Thyroid gland (tissue), 4 donors: Measurements from ENCODE around the gene MAN1B1.

Source experiments
- POLR2A ChIP-seq, 2 donors: fragments of 450-650 bp; IDR thresholded peaks; one replicate each; pipeline ENCODE4 v1.6.1; 2017; ENCODE audit warnings: antibody characterized with exemption in 2 of 2, mild to moderate bottlenecking in 2 of 2, moderate library complexity in 1 of 2
- TF ChIP-seq, protein P1 (sequence below), 6 experiments: fragments of 200-600 bp in 3 of 6; fragments of 450-650 bp in 3 of 6; sonication (generic) in 3 of 6; IDR thresholded peaks; one replicate each; pipeline ENCODE4 v1.5.1; 2016 to 2019; ENCODE audit warnings: antibody characterized with exemption in 6 of 6, mild to moderate bottlenecking in 2 of 6, inconsistent platforms in 1 of 6, moderate library complexity in 1 of 6

DNA sequence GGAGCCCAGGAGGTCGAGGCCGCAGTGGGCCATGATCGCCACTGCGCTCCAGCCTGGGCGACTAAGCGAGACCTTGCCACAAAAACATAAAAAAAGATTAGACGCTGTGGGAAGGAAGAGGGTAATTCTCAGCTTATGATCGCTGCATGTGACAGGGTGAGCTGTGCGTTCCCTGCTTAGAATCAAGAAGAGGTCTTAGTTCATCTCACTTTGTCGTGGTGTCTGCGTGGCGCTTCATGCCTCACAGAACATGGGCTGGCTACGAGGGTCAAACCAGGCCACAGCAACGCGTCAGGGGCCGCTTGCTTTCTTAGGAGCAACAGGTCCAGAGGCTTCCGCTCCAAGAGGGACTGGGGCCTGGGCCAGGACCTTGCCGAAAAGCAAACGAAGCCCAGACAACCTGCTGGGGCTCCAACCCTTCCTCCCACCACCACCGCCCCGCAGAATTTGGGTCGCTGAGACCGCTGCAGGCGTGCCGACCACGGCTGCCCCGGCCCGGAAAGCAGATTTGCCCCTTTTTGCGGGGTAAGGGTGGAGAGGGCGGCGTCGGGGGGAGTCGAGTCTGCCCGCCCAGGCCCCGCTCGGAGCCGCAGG lies 42.2 kb downstream of the MAN1B1 start:
- TF ChIP-seq POLR2A (IDR thresholded peaks at IDR 0.05): no peak
- TF ChIP-seq, protein P1, sequence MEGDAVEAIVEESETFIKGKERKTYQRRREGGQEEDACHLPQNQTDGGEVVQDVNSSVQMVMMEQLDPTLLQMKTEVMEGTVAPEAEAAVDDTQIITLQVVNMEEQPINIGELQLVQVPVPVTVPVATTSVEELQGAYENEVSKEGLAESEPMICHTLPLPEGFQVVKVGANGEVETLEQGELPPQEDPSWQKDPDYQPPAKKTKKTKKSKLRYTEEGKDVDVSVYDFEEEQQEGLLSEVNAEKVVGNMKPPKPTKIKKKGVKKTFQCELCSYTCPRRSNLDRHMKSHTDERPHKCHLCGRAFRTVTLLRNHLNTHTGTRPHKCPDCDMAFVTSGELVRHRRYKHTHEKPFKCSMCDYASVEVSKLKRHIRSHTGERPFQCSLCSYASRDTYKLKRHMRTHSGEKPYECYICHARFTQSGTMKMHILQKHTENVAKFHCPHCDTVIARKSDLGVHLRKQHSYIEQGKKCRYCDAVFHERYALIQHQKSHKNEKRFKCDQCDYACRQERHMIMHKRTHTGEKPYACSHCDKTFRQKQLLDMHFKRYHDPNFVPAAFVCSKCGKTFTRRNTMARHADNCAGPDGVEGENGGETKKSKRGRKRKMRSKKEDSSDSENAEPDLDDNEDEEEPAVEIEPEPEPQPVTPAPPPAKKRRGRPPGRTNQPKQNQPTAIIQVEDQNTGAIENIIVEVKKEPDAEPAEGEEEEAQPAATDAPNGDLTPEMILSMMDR (IDR thresholded peaks at IDR 0.05): no peak
